Erythroblast (primary cell): ENCODE data around the gene MAGEB10.

Experiments
- DNase-seq, 2 experiments: peaks; one replicate each; lab custom pipeline; 2025; lab: John Stamatoyannopoulos, UW
- GATA1 ChIP-seq: IDR thresholded peaks from 2 replicates; pipeline ENCODE4 v1.6.1; 2011; ENCODE audit warnings: low read depth, mild to moderate bottlenecking, control low read depth, low read length, moderate library complexity
- POLR2A ChIP-seq: IDR thresholded peaks from 2 replicates; pipeline ENCODE4 v1.6.1; 2011; ENCODE audit warnings: mild to moderate bottlenecking, low read length

MAGEB10 gene

DNA sequence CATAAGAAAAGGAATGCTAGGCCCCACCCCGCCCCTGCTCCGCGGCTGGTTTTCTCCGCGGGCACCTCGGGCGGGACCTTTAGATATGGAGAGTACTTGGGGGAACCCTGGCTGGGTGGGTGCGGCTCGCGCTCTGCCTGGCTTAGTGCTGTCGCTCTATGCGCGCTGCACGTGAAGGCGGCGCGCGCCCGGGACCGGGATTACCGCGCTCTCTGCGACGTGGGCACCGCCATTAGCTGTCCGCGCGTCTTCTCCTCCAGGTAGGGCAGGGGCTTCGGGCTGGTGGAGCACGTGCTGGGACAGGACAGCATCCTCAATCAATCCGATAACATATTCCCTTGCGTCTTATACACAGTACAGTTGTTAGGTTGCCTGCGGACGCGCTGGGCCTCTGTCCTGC, 56.0 kb downstream of the MAGEB10 start:
- TF ChIP-seq POLR2A (no peak), GATA1 (no peak)
- no peak for DNase-seq
